Measurements from ENCODE around the gene VTCN1.
"Not testable (repeated sequence)": the region's sequence is repeated elsewhere in the genome, so short reads cannot be mapped to it uniquely, and the experiment has no call there.

Gene VTCN1

GRCh38 chr1:117210831-117211261 is at the start of gene VTCN1:
Gene VTCN1 (minus strand): TSS chr1:117210927. CDS start chr1:117210855, 72 bp downstream.
- no peak within 1 kb of the TSS for H3K27ac ChIP-seq (ENCODE audit: low read length)
- no peaks in the 10 kb centered on the region for H3K27me3 ChIP-seq (ENCODE audit: low read depth, low read length)
- no peak within 1 kb of the TSS for H3K4me3 ChIP-seq (ENCODE audit: low read depth in 1 of 2, low read length in 2 of 2)
- H3K4me1 ChIP-seq (ENCODE audit: control insufficient read depth in 1 of 2, insufficient read depth in 2 of 2, low read length in 2 of 2): no peaks in the 10 kb centered on the region
- no peaks in the 10 kb centered on the region for H3K36me3 ChIP-seq (ENCODE audit: control insufficient read depth in 1 of 2, insufficient read depth in 2 of 2, low read length in 2 of 2)
- no peaks in the 10 kb centered on the region for H3K9me3 ChIP-seq (ENCODE audit: control insufficient read depth in 1 of 2, low read length in 2 of 2)

- Histone ChIP-seq H3K27me3 (ENCODE audit: low read depth, low read length) (no peaks in the 10 kb centered on the region), H3K4me1 (ENCODE audit: control insufficient read depth in 1 of 2, insufficient read depth in 2 of 2, low read length in 2 of 2) (no peaks in the 10 kb centered on the region), H3K27ac (ENCODE audit: low read length) (no peak overlapping the region), H3K9me3 (ENCODE audit: control insufficient read depth in 1 of 2, low read length in 2 of 2) (peaks cover 0 to 4% of the 10 kb centered on the region in 2 donors), H3K4me3 (ENCODE audit: low read depth in 1 of 2, low read length in 2 of 2) (no peak overlapping the region), H3K36me3 (ENCODE audit: control insufficient read depth in 1 of 2, insufficient read depth in 2 of 2, low read length in 2 of 2) (no peaks in the 10 kb centered on the region)
These were observed 48.1 kb upstream of the VTCN1 start for GRCh38 chr1:117258791-117259190.

- not testable (repeated sequence) for H3K9me3 ChIP-seq (ENCODE audit: control insufficient read depth in 1 of 2, low read length in 2 of 2); H3K27ac ChIP-seq (ENCODE audit: low read length); H3K36me3 ChIP-seq (ENCODE audit: control insufficient read depth in 1 of 2, insufficient read depth in 2 of 2, low read length in 2 of 2); H3K4me1 ChIP-seq (ENCODE audit: control insufficient read depth in 1 of 2, insufficient read depth in 2 of 2, low read length in 2 of 2); H3K27me3 ChIP-seq (ENCODE audit: low read depth, low read length); H3K4me3 ChIP-seq (ENCODE audit: low read depth in 1 of 2, low read length in 2 of 2)
These were observed 47.3 kb upstream of the VTCN1 start for GRCh38 chr1:117258075-117258474.

- Histone ChIP-seq H3K27me3 (ENCODE audit: low read depth, low read length) (no peaks in the 10 kb centered on the region), H3K4me1 (ENCODE audit: control insufficient read depth in 1 of 2, insufficient read depth in 2 of 2, low read length in 2 of 2) (no peaks in the 10 kb centered on the region), H3K36me3 (ENCODE audit: control insufficient read depth in 1 of 2, insufficient read depth in 2 of 2, low read length in 2 of 2) (no peaks in the 10 kb centered on the region), H3K27ac (ENCODE audit: low read length) (no peak overlapping the region), H3K9me3 (ENCODE audit: control insufficient read depth in 1 of 2, low read length in 2 of 2) (peaks cover 0 to 4% of the 10 kb centered on the region in 2 donors), H3K4me3 (ENCODE audit: low read depth in 1 of 2, low read length in 2 of 2) (no peak overlapping the region)
These were observed 46.6 kb upstream of the VTCN1 start for GRCh38 chr1:117257291-117257690.

- Histone ChIP-seq H3K27ac (ENCODE audit: low read length) (no peak overlapping the region), H3K27me3 (ENCODE audit: low read depth, low read length) (no peaks in the 10 kb centered on the region), H3K9me3 (ENCODE audit: control insufficient read depth in 1 of 2, low read length in 2 of 2) (no peaks in the 10 kb centered on the region), H3K4me1 (ENCODE audit: control insufficient read depth in 1 of 2, insufficient read depth in 2 of 2, low read length in 2 of 2) (no peaks in the 10 kb centered on the region), H3K36me3 (ENCODE audit: control insufficient read depth in 1 of 2, insufficient read depth in 2 of 2, low read length in 2 of 2) (no peaks in the 10 kb centered on the region), H3K4me3 (ENCODE audit: low read depth in 1 of 2, low read length in 2 of 2) (no peak overlapping the region)
These were observed 39.4 kb upstream of the VTCN1 start for GRCh38 chr1:117250061-117250606.

GRCh38 chr1:117244971-117245370 is 34.2 kb upstream of the VTCN1 start:
- no peaks in the 10 kb centered on the region for H3K36me3 ChIP-seq (ENCODE audit: control insufficient read depth in 1 of 2, insufficient read depth in 2 of 2, low read length in 2 of 2)
- H3K9me3 ChIP-seq (ENCODE audit: control insufficient read depth in 1 of 2, low read length in 2 of 2): no peaks in the 10 kb centered on the region
- H3K27me3 ChIP-seq (ENCODE audit: low read depth, low read length): no peaks in the 10 kb centered on the region
- no peak overlapping the region for H3K27ac ChIP-seq (ENCODE audit: low read length)
- no peak overlapping the region for H3K4me3 ChIP-seq (ENCODE audit: low read depth in 1 of 2, low read length in 2 of 2)
- no peaks in the 10 kb centered on the region for H3K4me1 ChIP-seq (ENCODE audit: control insufficient read depth in 1 of 2, insufficient read depth in 2 of 2, low read length in 2 of 2)

GRCh38 chr1:117244306-117244705 is 33.6 kb upstream of the VTCN1 start:
- Histone ChIP-seq H3K9me3 (ENCODE audit: control insufficient read depth in 1 of 2, low read length in 2 of 2) (no peaks in the 10 kb centered on the region), H3K4me1 (ENCODE audit: control insufficient read depth in 1 of 2, insufficient read depth in 2 of 2, low read length in 2 of 2) (no peaks in the 10 kb centered on the region), H3K4me3 (ENCODE audit: low read depth in 1 of 2, low read length in 2 of 2) (no peak overlapping the region), H3K27ac (ENCODE audit: low read length) (no peak overlapping the region), H3K27me3 (ENCODE audit: low read depth, low read length) (no peaks in the 10 kb centered on the region), H3K36me3 (ENCODE audit: control insufficient read depth in 1 of 2, insufficient read depth in 2 of 2, low read length in 2 of 2) (no peaks in the 10 kb centered on the region)

GRCh38 chr1:117241512-117241911 is 30.8 kb upstream of the VTCN1 start:
- Histone ChIP-seq H3K36me3 (ENCODE audit: control insufficient read depth in 1 of 2, insufficient read depth in 2 of 2, low read length in 2 of 2) (no peaks in the 10 kb centered on the region), H3K27ac (ENCODE audit: low read length) (no peak overlapping the region), H3K27me3 (ENCODE audit: low read depth, low read length) (no peaks in the 10 kb centered on the region), H3K9me3 (ENCODE audit: control insufficient read depth in 1 of 2, low read length in 2 of 2) (no peaks in the 10 kb centered on the region), H3K4me3 (ENCODE audit: low read depth in 1 of 2, low read length in 2 of 2) (no peak overlapping the region), H3K4me1 (ENCODE audit: control insufficient read depth in 1 of 2, insufficient read depth in 2 of 2, low read length in 2 of 2) (no peaks in the 10 kb centered on the region)

- H3K9me3 ChIP-seq (ENCODE audit: control insufficient read depth in 1 of 2, low read length in 2 of 2): no peaks in the 10 kb centered on the region
- H3K27me3 ChIP-seq (ENCODE audit: low read depth, low read length): no peaks in the 10 kb centered on the region
- no peak overlapping the region for H3K4me3 ChIP-seq (ENCODE audit: low read depth in 1 of 2, low read length in 2 of 2)
- no peaks in the 10 kb centered on the region for H3K36me3 ChIP-seq (ENCODE audit: control insufficient read depth in 1 of 2, insufficient read depth in 2 of 2, low read length in 2 of 2)
- no peak overlapping the region for H3K27ac ChIP-seq (ENCODE audit: low read length)
- H3K4me1 ChIP-seq (ENCODE audit: control insufficient read depth in 1 of 2, insufficient read depth in 2 of 2, low read length in 2 of 2): no peaks in the 10 kb centered on the region
These were observed 29.8 kb upstream of the VTCN1 start for GRCh38 chr1:117240547-117240946.

GRCh38 chr1:117239467-117239866 is 28.7 kb upstream of the VTCN1 start:
- no peak overlapping the region for H3K4me3 ChIP-seq (ENCODE audit: low read depth in 1 of 2, low read length in 2 of 2)
- no peaks in the 10 kb centered on the region for H3K36me3 ChIP-seq (ENCODE audit: control insufficient read depth in 1 of 2, insufficient read depth in 2 of 2, low read length in 2 of 2)
- no peaks in the 10 kb centered on the region for H3K4me1 ChIP-seq (ENCODE audit: control insufficient read depth in 1 of 2, insufficient read depth in 2 of 2, low read length in 2 of 2)
- H3K9me3 ChIP-seq (ENCODE audit: control insufficient read depth in 1 of 2, low read length in 2 of 2): no peaks in the 10 kb centered on the region
- no peak overlapping the region for H3K27ac ChIP-seq (ENCODE audit: low read length)
- no peaks in the 10 kb centered on the region for H3K27me3 ChIP-seq (ENCODE audit: low read depth, low read length)

GRCh38 chr1:117237726-117238381 is 27.1 kb upstream of the VTCN1 start:
- H3K36me3 ChIP-seq (ENCODE audit: control insufficient read depth in 1 of 2, insufficient read depth in 2 of 2, low read length in 2 of 2): no peaks in the 10 kb centered on the region
- no peaks in the 10 kb centered on the region for H3K9me3 ChIP-seq (ENCODE audit: control insufficient read depth in 1 of 2, low read length in 2 of 2)
- no peak overlapping the region for H3K27ac ChIP-seq (ENCODE audit: low read length)
- no peaks in the 10 kb centered on the region for H3K27me3 ChIP-seq (ENCODE audit: low read depth, low read length)
- no peak overlapping the region for H3K4me3 ChIP-seq (ENCODE audit: low read depth in 1 of 2, low read length in 2 of 2)
- H3K4me1 ChIP-seq (ENCODE audit: control insufficient read depth in 1 of 2, insufficient read depth in 2 of 2, low read length in 2 of 2): no peaks in the 10 kb centered on the region
